HepG2 (cell line): ENCODE measurements around the gene DNAJB8. TPM values are rescaled to one million over a fixed set of nuclear protein-coding genes. Genes with fewer than 3 reads are reported as not detected.

Experiments
- ATAC-seq: fragments of 200-7000 bp; cut with Tn5 transposase; 3 replicates; pipeline ENCODE4 v1.9.1; 2020; ENCODE audit warnings: mild to moderate bottlenecking, moderate library complexity
- BruUV-seq: library from RNA; stranded (reverse); fragments of 400-500 nt; replicated peaks from 2 replicates; lab custom pipeline; 2021; lab: Mats Ljungman, UMichigan
- CTCF ChIA-PET: fragments of 300-600 bp; formaldehyde crosslinking; extraction: SDS; loops from one replicate; lab custom pipeline; 2021; ENCODE audit warnings: low total read pairs, inconsistent platforms, low intra/inter-chr PET ratio; lab: Yijun Ruan, JAX
- POLR2A ChIA-PET: fragments of 350-600 bp; sonication (Branson Sonifier 250); formaldehyde crosslinking; loops from one replicate; lab custom pipeline; 2020; ENCODE audit warnings: antibody characterized with exemption, inconsistent platforms; lab: Yijun Ruan, JAX
- DNase-seq: peaks from one replicate; pipeline ENCODE4 v3.0.0-alpha.2; 2015; ENCODE audit warnings: low spot score
- FAIRE-seq: peaks from 3 replicates; lab custom pipeline; 2011; peaks lifted over from hg19 to GRCh38; lab: Jason Lieb, UNC
- H2AFZ ChIP-seq: one replicate; pipeline ENCODE4 v1.6.1; 2011; ENCODE audit warnings: low read length, inconsistent platforms
- H3K27ac ChIP-seq: fragments of 300-600 bp; 3 replicates; pipeline ENCODE4 v1.8.0; 2011; ENCODE audit warnings: mixed run types, mild to moderate bottlenecking, mixed read lengths, low read length, inconsistent platforms; ENCODE audit not compliant: insufficient read depth; ENCODE audit errors: extremely low read length
- H3K27me3 ChIP-seq, 2 experiments: fragments of 200-600 bp in 1 of 2; 2 replicates in 1 of 2; 3 replicates in 1 of 2; pipeline versions ENCODE4 v1.6.0 to v1.8.0; 2011; ENCODE audit warnings: low read length in 2 of 2, mild to moderate bottlenecking in 2 of 2, moderate library complexity in 2 of 2, inconsistent platforms in 1 of 2; ENCODE audit not compliant: insufficient read depth in 2 of 2, control insufficient read depth in 1 of 2
- H3K36me3 ChIP-seq, 2 experiments: fragments of 200-600 bp in 1 of 2; replicated peaks in 1 of 2; 2 replicates in 1 of 2; 3 replicates in 1 of 2; pipeline versions ENCODE4 v1.5.1 to v1.8.0; 2011; ENCODE audit warnings: low read length in 2 of 2, inconsistent platforms in 1 of 2; ENCODE audit not compliant: insufficient read depth in 2 of 2, control insufficient read depth in 1 of 2
- H3K4me1 ChIP-seq: 2 replicates; pipeline ENCODE4 v1.5.1; 2012; ENCODE audit warnings: low read length, inconsistent platforms; ENCODE audit not compliant: insufficient read depth
- H3K4me2 ChIP-seq: 2 replicates; pipeline ENCODE4 v1.6.0; 2011; ENCODE audit warnings: low read depth, low read length, inconsistent platforms
- H3K4me3 ChIP-seq, 3 experiments: fragments of 200-600 bp in 1 of 3; sonication (generic), shearing (Covaris generic) in 1 of 3; replicated peaks in 1 of 3; 2 replicates each; pipeline ENCODE4 v1.5.1; 2011 to 2016; ENCODE audit warnings: low read length in 3 of 3, inconsistent platforms in 2 of 3, low read depth in 2 of 3, mild to moderate bottlenecking in 2 of 3, control low read depth in 1 of 3, mixed read lengths in 1 of 3; ENCODE audit not compliant: insufficient read depth in 1 of 3
- H3K79me2 ChIP-seq: one replicate; pipeline ENCODE4 v1.6.1; 2011; ENCODE audit warnings: low read length, inconsistent platforms; ENCODE audit not compliant: insufficient read depth
- H3K9ac ChIP-seq: 2 replicates; pipeline ENCODE4 v1.6.0; 2011; ENCODE audit warnings: mild to moderate bottlenecking, low read depth, low read length, inconsistent platforms; ENCODE audit not compliant: insufficient read depth
- H3K9me3 ChIP-seq: 2 replicates; pipeline ENCODE4 v1.5.1; 2012; ENCODE audit warnings: mild to moderate bottlenecking, low read length
- H4K20me1 ChIP-seq: 2 replicates; pipeline ENCODE4 v1.6.0; 2011; ENCODE audit warnings: inconsistent platforms, mild to moderate bottlenecking, low read length, moderate library complexity; ENCODE audit not compliant: insufficient read depth
- BRD4 ChIP-seq: sonication (generic); formaldehyde crosslinking; IDR thresholded peaks from 2 replicates; pipeline ENCODE4 v1.4.0; 2020; ENCODE audit warnings: missing genetic modification reagents
- CCAR2 ChIP-seq: fragments of 200-400 bp; formaldehyde crosslinking; optimal IDR thresholded peaks from 2 replicates; pipeline ENCODE3; 2018; ENCODE audit warnings: low read depth, mild to moderate bottlenecking, low read length, moderate library complexity
- IKZF4 ChIP-seq: sonication (generic); formaldehyde crosslinking; IDR thresholded peaks from 2 replicates; pipeline ENCODE4 v1.5.1; 2020; ENCODE audit warnings: borderline replicate concordance, mild to moderate bottlenecking, low read depth, missing genetic modification reagents; ENCODE audit errors: not compliant biosample characterization
- MTA1 ChIP-seq: sonication (generic); formaldehyde crosslinking; IDR thresholded peaks from 2 replicates; pipeline ENCODE4 v1.4.0; 2020; ENCODE audit warnings: missing genetic modification reagents, mild to moderate bottlenecking, borderline replicate concordance
- NR2C2 ChIP-seq: sonication (generic); formaldehyde crosslinking; IDR thresholded peaks from 2 replicates; pipeline ENCODE4 v1.4.0; 2020; ENCODE audit warnings: missing genetic modification reagents, mild to moderate bottlenecking, moderate library complexity, borderline replicate concordance
- RBM22 ChIP-seq: fragments of 200-400 bp; formaldehyde crosslinking; optimal IDR thresholded peaks from 2 replicates; pipeline ENCODE3; 2017; ENCODE audit warnings: mild to moderate bottlenecking, low read length, moderate library complexity
- TBL1XR1 ChIP-seq: fragments of 150-350 bp; IDR thresholded peaks from 2 replicates; pipeline ENCODE4 v1.6.1; 2014; ENCODE audit warnings: borderline replicate concordance, low read length; ENCODE audit not compliant: partially characterized antibody
- THAP7 ChIP-seq: sonication (generic); formaldehyde crosslinking; IDR thresholded peaks from 2 replicates; pipeline ENCODE4 v1.8.1; 2023; ENCODE audit warnings: mild to moderate bottlenecking, missing genetic modification reagents
- TMF1 ChIP-seq: sonication (generic); formaldehyde crosslinking; IDR thresholded peaks from 2 replicates; pipeline ENCODE4 v1.8.1; 2022; ENCODE audit warnings: low read depth, missing genetic modification reagents
- XRCC5 ChIP-seq: fragments of 200-400 bp; formaldehyde crosslinking; optimal IDR thresholded peaks from 2 replicates; pipeline ENCODE3; 2017; ENCODE audit warnings: mild to moderate bottlenecking, low read length
- ZNF276 ChIP-seq: sonication (generic); formaldehyde crosslinking; IDR thresholded peaks from 2 replicates; pipeline ENCODE4 v1.4.0; 2020; ENCODE audit warnings: mild to moderate bottlenecking, low read depth, missing genetic modification reagents
- ZNF704 ChIP-seq: sonication (generic); formaldehyde crosslinking; IDR thresholded peaks from 2 replicates; pipeline ENCODE4 v1.8.1; 2023; ENCODE audit warnings: mild to moderate bottlenecking, inconsistent platforms, moderate library complexity, missing genetic modification reagents, borderline replicate concordance
- WGBS: methylation state at CpG from one replicate; pipeline ENCODE4 v1.1.6; 2017; ENCODE audit warnings: low lambda C conversion rate; 5-methylcytosine and 5-hydroxymethylcytosine counted together
- in situ Hi-C: cut with HindIII; loops from 2 replicates; pipeline ENCODE4 v1.10.0; 2017; ENCODE audit warnings: low pct_unique_long_range_greater_than_20kb; ENCODE audit not compliant: extremely low pct_ligation_motif_present
- intact Hi-C: fragments of 100-400 bp; cut with micrococcal nuclease; formaldehyde crosslinking; loops from one replicate; pipeline ENCODE4 v1.10.0; 2022; ENCODE audit not compliant: unreplicated experiment
- polyA plus RNA-seq, 8 experiments: library from polyadenylated mRNA; depleted of rRNA in 3 of 8; stranded (reverse) in 7 of 8; unstranded in 1 of 8; fragments of >200 nt; fragmentation: Illumina TruSeq in 4 of 8; extraction: Trizol in 4 of 8; gene quantifications; 2 replicates each; pipeline versions ENCODE4 v1.2.1 to v1.2.3, GENCODE V29; 2011 to 2016; ENCODE audit warnings: low read depth in 4 of 8, missing spikeins in 1 of 8, mixed read lengths in 1 of 8; ENCODE audit not compliant: insufficient read depth in 1 of 8
- total RNA-seq, 5 experiments: library from RNA; depleted of rRNA; stranded (reverse); fragments of >200 nt; fragmentation: Illumina TruSeq; extraction: Trizol; gene quantifications; 2 replicates each; pipeline ENCODE4 v1.2.3, GENCODE V29; 2016; ENCODE audit warnings: low read depth in 1 of 5

Gene DNAJB8
- total and polyA plus RNA-seq, 2 of the 13 experiments (the other 11 are each of a cell fraction or from before 2014, with no cell fraction given): not detected

DNA sequence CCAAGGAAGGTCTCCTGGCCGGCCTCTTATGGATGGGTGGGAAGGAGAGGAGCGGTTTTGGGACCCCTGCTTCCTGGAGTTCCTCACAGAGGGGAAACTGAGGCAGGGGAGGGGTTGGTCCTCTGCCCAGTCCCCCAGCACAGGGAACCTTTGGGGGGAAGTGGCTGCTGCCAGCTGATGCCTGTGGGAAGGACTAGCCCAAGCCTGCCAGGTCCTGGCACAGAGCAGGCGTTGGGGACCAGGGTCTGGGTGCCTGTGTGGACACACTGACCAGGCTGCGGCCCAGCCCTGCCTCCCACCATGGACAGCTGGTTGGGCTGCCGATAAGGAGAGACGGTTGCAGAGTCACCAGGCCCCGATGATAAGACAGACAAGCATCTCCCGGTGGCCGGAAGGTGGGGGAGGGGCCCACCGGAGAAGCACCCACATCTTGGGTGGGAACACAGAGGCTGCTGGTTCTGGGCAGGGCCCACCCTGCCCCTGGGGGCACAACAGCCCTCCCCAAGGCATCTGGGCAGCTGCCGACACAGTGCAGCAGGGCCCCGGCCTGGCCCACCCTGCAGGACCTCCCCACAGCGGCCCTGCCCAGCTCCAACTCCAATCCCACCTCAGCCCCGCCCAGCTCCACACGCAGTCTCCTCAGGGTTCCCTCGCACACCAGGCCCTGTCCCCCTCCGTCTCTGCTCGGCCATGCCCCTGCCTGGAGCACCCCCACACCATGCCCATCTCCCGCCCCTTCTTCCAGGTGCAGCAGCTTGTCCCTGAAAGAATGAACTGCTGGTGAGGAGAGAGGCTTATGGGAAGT lies 50.7 kb downstream of the DNAJB8 start:
- Histone ChIP-seq H2AFZ (no peak overlapping the region), H3K27me3 (no peaks in the 10 kb centered on the region), H3K9me3 (no peaks in the 10 kb centered on the region), H3K36me3 (no peaks in the 10 kb centered on the region), H3K4me2 (no peak overlapping the region), H3K9ac (no peak overlapping the region), H3K4me3 (no peak overlapping the region), H4K20me1 (0 out of 2 replicates have a peak, but pooled peaks cover 4% of the 10 kb centered on the region), H3K27ac (no peak overlapping the region), H3K4me1 (peaks cover 27% of the 10 kb centered on the region), H3K79me2 (no peaks in the 10 kb centered on the region)
- TF ChIP-seq TMF1 (CRISPR knock-in tag): no peak
- WGBS: 73% methylated on average over 12 of the region's 19 CpGs
- no TSS peak for BruUV-seq
- in situ Hi-C loops (no loop called here), intact Hi-C loops (no loop called here)
- no peak for DNase-seq
- ChIA-PET POLR2A (no interaction called here), CTCF (no interaction called here)
- no peak for FAIRE-seq
- ATAC-seq: no peak

DNA sequence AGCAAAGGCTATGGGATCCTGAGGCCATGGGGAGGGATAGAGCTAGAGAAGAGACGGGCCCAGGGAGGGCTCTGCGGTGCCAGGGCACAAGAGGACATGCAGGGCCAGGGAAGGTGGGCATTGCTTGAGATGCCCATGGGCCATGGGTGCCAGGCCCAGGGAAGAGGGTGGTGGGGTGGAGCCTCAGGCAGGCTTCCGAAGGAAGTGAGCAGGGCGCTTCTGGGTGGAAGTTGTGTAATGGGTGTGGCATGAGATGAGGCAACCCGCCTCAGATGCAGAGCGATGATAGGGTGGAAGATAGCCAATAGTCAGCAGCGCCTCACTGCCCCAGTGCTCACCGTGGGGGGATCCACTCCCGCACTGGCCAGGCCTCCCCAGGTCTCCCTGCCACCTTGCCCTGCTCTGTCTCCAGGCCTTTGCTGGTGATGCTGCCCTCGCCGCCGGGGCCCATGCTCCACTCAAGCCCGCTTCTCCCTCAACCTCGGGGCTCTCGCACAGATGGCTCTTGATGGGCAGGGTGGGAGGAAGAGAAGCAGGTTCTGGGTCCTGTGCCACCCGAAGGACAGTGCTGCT lies 51.4 kb downstream of the DNAJB8 start:
- Histone ChIP-seq H2AFZ (no peak overlapping the region), H3K27ac (no peak overlapping the region), H3K79me2 (no peaks in the 10 kb centered on the region), H3K4me2 (no peak overlapping the region), H3K27me3 (no peaks in the 10 kb centered on the region), H3K36me3 (no peaks in the 10 kb centered on the region), H3K9me3 (no peaks in the 10 kb centered on the region), H3K4me1 (peaks cover 25% of the 10 kb centered on the region), H4K20me1 (0 out of 2 replicates have a peak, but pooled peaks cover 4% of the 10 kb centered on the region), H3K9ac (no peak overlapping the region), H3K4me3 (no peak overlapping the region)
- no peak for FAIRE-seq
- intact Hi-C loops (no loop called here), in situ Hi-C loops (no loop called here)
- ChIA-PET POLR2A (no interaction called here), CTCF (no interaction called here)
- BruUV-seq: no TSS peak
- WGBS: 92% methylated on average over 14 of the region's 16 CpGs
- DNase-seq: no peak
- no peak for ATAC-seq
- TF ChIP-seq XRCC5: no peak
- TF ChIP-seq ZNF276: no peak
- no peak for TF ChIP-seq ZNF704 (CRISPR knock-in tag)
- TF ChIP-seq NR2C2: no peak
- TF ChIP-seq MTA1 (CRISPR knock-in tag): no peak
- TF ChIP-seq CCAR2: no peak
- no peak for TF ChIP-seq BRD4 (CRISPR knock-in tag)
- no peak for TF ChIP-seq TBL1XR1
- TF ChIP-seq THAP7 (CRISPR knock-in tag): no peak
- no peak for TF ChIP-seq RBM22
- TF ChIP-seq IKZF4: no peak
